HG03575 (cell line): ENCODE results near the gene GPR42.

ENCODE experiments used
- ATAC-seq: cut with Tn5 transposase; IDR thresholded peaks from one replicate; pipeline ENCODE4 v1.9.1; 2021; ENCODE audit not compliant: unreplicated experiment, insufficient number of reproducible peaks, low FRiP score; ENCODE audit errors: extremely low read depth

GPR42 gene

DNA sequence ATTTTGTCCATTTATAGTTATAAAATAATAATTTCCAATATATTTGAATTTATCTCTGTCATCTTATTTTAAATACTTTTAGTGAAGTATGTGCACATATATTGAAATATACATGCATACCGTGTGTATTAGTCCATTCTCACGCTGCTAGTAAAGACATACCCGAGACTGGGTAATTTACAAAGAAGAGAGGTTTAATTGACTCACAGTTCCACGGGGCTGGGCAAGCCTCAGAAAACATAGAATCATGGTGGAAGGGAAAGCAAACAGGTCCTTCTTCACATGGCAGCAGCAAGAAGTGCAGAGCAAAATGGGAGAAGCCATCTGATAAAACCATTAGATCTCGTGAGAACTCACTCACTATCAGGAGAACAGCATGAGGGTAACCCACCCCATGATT lies 39.6 kb downstream of the GPR42 start:
- no peak for ATAC-seq

DNA sequence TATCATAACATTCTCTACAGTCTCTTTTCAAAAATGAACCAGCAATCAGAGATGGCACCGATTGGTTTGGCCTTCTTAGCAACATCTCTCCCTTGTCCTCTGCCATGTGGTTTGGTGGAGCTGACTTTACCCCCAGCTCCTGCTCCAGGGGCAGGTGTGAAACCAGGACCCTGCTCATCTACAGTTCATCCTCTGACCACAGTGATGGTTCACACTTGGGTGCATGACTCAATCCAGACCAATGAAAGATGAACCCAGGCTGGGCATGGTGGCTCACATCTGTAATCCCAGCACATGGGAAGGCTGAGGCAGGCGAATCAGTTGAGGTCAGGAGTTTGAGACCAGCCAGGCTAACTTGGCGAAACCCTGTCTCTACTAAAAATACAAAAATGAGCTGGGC lies 43.6 kb downstream of the GPR42 start:
- ATAC-seq: no peak

DNA sequence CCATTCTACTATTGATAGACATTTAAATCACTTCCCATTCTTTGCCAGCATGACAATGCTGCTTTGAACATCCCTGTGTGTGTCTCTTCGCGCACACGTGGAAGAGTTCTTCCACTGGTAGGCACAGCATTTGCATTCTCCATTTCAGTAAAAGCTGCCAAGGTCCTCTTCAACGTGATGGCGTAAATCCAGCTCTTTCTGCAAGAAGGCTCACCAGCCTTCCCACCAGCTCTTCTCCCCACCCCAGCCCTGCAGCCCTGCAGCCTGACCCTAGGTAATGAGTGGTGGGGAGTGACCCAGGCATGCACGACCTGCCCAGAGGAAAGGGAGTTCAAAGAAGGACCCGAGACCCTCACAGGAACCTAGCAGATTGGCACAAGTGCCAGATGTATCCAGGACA lies 45.5 kb downstream of the GPR42 start:
- ATAC-seq: no peak

DNA sequence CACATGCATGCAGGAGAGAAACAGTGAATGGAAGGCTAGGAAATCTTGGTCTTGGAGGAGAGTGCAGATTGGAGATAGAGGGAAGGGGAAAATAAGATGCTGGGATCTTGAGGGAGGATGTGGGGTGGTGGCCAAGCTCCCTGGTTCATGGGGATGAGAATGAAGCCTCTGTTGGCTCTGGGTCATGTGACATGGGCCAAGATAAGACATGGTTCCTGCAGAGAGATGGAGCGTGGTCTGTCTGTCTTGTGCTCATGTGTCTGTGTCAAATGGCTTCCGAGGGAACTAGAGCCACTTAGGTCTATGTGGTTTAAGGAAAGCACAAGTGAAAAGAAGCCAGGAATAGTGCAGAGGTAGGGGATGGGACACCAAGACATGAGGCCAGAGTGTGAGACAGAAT lies 46.4 kb downstream of the GPR42 start:
- no peak for ATAC-seq

DNA sequence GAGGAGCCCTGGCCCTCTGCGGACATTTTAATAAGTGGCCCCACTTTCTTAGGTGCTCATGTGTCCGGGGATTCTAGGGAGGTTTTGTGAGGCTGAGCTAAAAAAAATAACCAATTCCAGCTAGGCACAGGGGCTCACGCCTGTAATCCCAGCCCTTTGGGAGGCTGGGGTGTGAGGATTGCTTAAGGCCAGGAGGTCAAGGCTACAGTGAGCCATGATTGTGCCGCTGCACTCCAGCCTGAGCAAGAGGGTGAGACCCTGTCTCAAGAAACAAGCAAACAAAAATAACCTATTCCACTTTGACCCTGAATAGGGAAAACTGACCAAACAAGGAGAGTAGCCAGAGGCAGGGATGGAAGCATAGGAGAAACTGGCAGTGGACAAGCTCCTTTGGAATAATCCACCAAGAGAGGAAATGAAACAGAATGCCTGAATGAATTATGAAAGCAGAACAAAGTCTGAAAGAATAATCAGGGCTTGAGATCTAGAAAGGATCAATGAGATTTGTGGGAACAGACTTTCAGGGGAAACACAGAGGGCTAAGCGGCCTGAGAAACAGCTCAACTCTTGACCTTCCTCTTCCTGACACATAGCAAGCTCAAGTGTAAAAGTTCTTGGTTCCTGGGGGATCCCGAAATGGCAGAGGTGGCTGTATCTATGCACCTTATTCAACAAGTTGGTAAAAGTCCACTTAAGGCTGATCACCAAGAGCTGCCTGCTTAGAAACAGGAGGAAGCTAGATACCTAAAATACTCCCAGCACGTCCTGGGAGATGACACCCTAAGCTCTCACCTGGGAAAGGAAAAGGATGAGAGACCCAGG lies 47.1 kb downstream of the GPR42 start:
- ATAC-seq: no peak

DNA sequence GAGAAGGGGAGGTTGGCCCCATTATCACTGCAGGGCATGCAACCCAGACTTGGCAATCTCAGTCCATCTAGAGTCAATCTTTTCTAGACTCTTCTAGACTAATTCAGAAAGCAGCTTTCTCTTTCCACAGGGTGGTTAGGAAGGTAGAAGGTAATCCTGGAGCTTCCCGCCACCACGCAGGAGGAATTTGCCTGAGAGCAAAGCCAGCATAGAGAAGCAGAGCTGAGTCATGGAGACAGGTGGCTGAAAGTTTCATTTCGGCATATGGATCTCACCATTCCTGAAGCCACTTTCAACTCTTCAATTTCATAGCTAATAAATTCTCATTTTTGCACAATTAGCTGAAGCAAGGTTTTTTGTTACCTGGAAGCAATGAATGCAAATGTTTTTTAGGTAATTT lies 48.2 kb downstream of the GPR42 start:
- ATAC-seq: no peak

DNA sequence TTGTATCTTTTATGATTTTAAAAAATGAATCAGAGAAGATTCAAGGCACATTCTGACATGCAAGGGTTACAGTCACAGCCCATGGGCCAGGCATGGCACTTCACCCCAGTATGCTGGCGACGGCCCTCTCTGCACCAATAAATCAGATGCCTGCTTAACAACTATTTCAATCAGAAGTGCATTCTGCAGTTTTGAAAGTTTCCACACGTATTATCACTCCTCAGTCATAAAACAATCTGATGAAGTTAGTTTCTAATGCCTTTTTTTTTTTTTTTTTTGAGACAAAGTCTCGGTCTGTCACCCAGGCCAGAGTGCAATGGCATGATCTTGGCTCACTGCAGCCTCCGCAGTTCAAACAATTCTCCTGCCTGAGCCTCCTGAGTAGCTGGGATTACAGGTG lies 48.9 kb downstream of the GPR42 start:
- ATAC-seq: no peak

DNA sequence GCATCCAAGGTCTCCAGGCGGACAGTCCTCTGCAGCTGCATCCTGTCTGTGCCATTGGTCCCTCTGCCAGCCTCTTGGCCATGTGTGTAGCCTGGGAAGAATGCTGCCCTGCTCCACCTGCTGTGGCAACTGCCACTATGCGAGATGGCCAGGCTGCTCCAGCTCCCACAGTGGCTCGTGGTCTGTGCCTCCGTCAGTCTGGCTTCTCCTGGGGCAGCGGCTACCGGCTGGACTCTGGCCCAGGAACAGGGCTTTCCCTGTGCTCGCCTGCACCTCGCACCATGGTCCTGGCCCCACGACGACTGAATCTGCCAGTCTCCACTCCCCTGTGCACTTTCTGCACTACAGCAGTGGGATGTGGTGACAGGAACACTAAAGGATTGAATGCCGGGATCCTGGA lies 50.5 kb downstream of the GPR42 start:
- ATAC-seq: no peak
